Lower leg skin (tissue), 4 donors: ENCODE data around the gene TMEM86B. TPM values are rescaled to one million over a fixed set of nuclear protein-coding genes. Genes with fewer than 3 reads are reported as not detected.
"Not testable (repeated sequence)": the region's sequence is repeated elsewhere in the genome, so short reads cannot be mapped to it uniquely, and the experiment has no call there.

Experiments used
- DNase-seq, 2 donors: peaks; one replicate each; pipeline ENCODE4 v3.0.0-alpha.2; 2019; ENCODE audit warnings: low spot score in 2 of 2
- H3K4me3 ChIP-seq: fragments of 200-600 bp; sonication (generic); 2 replicates; pipeline ENCODE4 v1.5.1; 2017; ENCODE audit warnings: mild to moderate bottlenecking, low read depth; ENCODE audit not compliant: poor library complexity, severe bottlenecking
- POLR2A ChIP-seq, 2 donors: fragments of 450-650 bp; IDR thresholded peaks; one replicate each; pipeline ENCODE4 v1.6.1; 2016 to 2017; ENCODE audit warnings: antibody characterized with exemption in 2 of 2, mild to moderate bottlenecking in 1 of 2, moderate library complexity in 1 of 2
- WGBS, 2 donors: methylation state at CpG; one replicate each; pipeline ENCODE4 v1.1.5; 2018; 5-methylcytosine and 5-hydroxymethylcytosine counted together
- intact Hi-C: fragments of 100-400 bp; cut with DNase I; formaldehyde crosslinking; loops from one replicate; pipeline ENCODE4 v1.15.0; 2023; ENCODE audit warnings: low total_unique reads
- total RNA-seq, 4 donors: library from RNA; depleted of rRNA; stranded (reverse); fragments of >200 nt; gene quantifications; one replicate each; pipeline ENCODE4 v1.1.0, GENCODE V29; 2016
- TF ChIP-seq, protein P1 (sequence below), 3 donors: fragments of 450-650 bp; IDR thresholded peaks; one replicate each; pipeline ENCODE4 v1.5.1; 2016; ENCODE audit warnings: antibody characterized with exemption in 3 of 3, mild to moderate bottlenecking in 3 of 3, moderate library complexity in 2 of 3

The TMEM86B gene
- total RNA-seq, 4 donors from 2014 or later, result 1.1 to 2.4 (median 1.6) TPM

GRCh38 chr19:55206664-55207500 lies 21.7 kb downstream of the TMEM86B start:
- WGBS, 2 donors, result 27 to 39% methylated on average over 26 to 29 of the region's 29 CpGs
- DNase-seq, result peak; percentile 72 to 92
- intact Hi-C loops, result no loop called here
- TF ChIP-seq, protein P1, sequence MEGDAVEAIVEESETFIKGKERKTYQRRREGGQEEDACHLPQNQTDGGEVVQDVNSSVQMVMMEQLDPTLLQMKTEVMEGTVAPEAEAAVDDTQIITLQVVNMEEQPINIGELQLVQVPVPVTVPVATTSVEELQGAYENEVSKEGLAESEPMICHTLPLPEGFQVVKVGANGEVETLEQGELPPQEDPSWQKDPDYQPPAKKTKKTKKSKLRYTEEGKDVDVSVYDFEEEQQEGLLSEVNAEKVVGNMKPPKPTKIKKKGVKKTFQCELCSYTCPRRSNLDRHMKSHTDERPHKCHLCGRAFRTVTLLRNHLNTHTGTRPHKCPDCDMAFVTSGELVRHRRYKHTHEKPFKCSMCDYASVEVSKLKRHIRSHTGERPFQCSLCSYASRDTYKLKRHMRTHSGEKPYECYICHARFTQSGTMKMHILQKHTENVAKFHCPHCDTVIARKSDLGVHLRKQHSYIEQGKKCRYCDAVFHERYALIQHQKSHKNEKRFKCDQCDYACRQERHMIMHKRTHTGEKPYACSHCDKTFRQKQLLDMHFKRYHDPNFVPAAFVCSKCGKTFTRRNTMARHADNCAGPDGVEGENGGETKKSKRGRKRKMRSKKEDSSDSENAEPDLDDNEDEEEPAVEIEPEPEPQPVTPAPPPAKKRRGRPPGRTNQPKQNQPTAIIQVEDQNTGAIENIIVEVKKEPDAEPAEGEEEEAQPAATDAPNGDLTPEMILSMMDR (IDR thresholded peaks at IDR 0.05), result no peak
- TF ChIP-seq POLR2A (IDR thresholded peaks at IDR 0.05), result no peak
- H3K4me3 ChIP-seq, result no peak overlapping the region

- intact Hi-C loops, H3K4me3 ChIP-seq, DNase-seq: not testable (repeated sequence)
- 67 to 82% methylated on average over 7 to 10 of the region's 10 CpGs for WGBS, 2 donors
Observed at GRCh38 chr19:55202199-55202598, 26.4 kb downstream of the TMEM86B start.

GRCh38 chr19:55199620-55200204 lies 28.9 kb downstream of the TMEM86B start:
- intact Hi-C loops, result no loop called here
- no peak overlapping the region for H3K4me3 ChIP-seq
- TF ChIP-seq, protein P1 (IDR thresholded peaks at IDR 0.05), result no peak
- no peak for TF ChIP-seq POLR2A (IDR thresholded peaks at IDR 0.05)
- DNase-seq, result no peak
- WGBS, 2 donors, result 72 to 74% methylated on average over 5 of the region's 5 CpGs

DNA sequence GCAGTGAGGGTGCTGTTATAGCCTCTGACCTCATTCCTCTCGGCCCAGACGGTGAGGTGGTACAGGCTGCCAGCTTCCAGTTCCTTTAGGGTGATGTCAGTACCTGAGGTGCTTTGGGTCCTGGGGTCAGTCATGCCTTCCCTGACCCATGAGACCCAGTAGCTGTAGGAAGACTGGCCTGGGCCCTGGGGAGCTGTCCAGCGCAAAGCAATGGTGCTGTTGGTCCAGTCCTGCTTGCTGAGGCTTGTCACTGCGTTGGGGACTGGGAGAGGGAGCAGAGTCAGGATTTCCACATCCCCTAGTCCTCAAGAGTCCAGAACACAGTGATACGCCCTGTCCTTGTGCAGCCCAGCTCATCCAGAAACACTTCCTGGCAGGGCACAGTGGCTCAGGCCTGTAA lies 29.9 kb downstream of the TMEM86B start:
- TF ChIP-seq POLR2A (IDR thresholded peaks at IDR 0.05), result no peak
- TF ChIP-seq, protein P1 (IDR thresholded peaks at IDR 0.05), result no peak
- WGBS, 2 donors, result 64 to 66% methylated on average over 5 of the region's 5 CpGs
- intact Hi-C loops, result no loop called here
- DNase-seq, result no peak
- no peak overlapping the region for H3K4me3 ChIP-seq

GRCh38 chr19:55197528-55197927 lies 31.0 kb downstream of the TMEM86B start:
- H3K4me3 ChIP-seq, result no peak overlapping the region
- WGBS, 2 donors, result 59 to 68% methylated on average over 4 of the region's 4 CpGs
- DNase-seq, result no peak
- no peak for TF ChIP-seq POLR2A (IDR thresholded peaks at IDR 0.05)
- TF ChIP-seq, protein P1 (IDR thresholded peaks at IDR 0.05), result no peak
- intact Hi-C loops, result no loop called here

- TF ChIP-seq POLR2A (IDR thresholded peaks at IDR 0.05), result no peak
- TF ChIP-seq, protein P1 (IDR thresholded peaks at IDR 0.05), result no peak
- WGBS, 2 donors, result 83 to 89% methylated on average over 10 of the region's 10 CpGs
- H3K4me3 ChIP-seq, result no peak overlapping the region
- DNase-seq, result no peak
- intact Hi-C loops, result no loop called here
Observed at GRCh38 chr19:55196803-55197202, 31.8 kb downstream of the TMEM86B start.
